ENCODE results near the gene ELOVL4.
A peak's percentile ranks its signal among the peaks of the same experiment; 100 is the strongest.

ELOVL4 gene

DNA sequence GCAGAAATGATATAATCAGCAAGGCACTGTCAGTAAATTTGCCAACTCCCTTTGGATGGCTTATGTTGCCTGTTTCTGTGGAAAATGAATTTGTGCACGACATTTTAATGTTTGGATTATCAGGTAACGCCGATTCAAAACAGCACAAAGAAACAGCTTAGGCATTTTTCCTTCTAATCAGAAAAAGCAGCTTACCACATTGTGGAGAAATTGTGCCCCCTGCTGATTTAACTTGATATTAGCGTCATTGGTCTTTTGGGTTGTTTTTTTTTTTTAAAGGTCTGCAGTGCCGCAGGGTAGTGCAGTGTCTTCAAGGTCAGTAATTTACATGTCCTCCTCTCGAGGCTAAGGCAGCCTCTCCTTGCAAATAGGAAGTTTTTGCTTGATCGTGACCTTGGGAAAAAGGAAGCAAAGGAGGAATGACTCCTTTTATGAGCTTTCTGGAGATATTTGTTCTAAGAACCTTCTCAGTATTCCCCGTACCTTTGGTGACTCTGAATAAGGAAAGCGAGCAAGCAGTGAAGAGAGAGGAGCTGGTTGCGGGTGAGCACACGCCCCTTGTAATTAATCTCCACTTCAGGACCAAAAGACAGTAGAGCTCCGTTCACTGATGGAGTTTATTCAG, 79.1 kb downstream of the ELOVL4 start:
- ATAC-seq (ENCODE audit: insufficient read depth, low read depth) = no peak
- H2AFZ ChIP-seq (ENCODE audit: low read depth, low read length) = peak overlapping the region; percentile 48

More for the DNA sequence above, 79.1 kb downstream of the ELOVL4 start:
- H4K20me1 ChIP-seq (ENCODE audit: insufficient read depth, low read length) = no peaks in the 10 kb centered on the region
- no peaks in the 10 kb centered on the region for H3K9me3 ChIP-seq (ENCODE audit: insufficient read depth, low read length, severe bottlenecking)
- no peak overlapping the region for H3K9ac ChIP-seq (ENCODE audit: low read depth, low read length)
- H3K4me2 ChIP-seq (ENCODE audit: insufficient read depth, low read length) = peak overlapping the region; percentile 34; the same call in 1 of the 2 replicates
- no peaks in the 10 kb centered on the region for H3K27me3 ChIP-seq (ENCODE audit: insufficient read depth, low read length, poor library complexity)
- peaks cover 24% of the 10 kb centered on the region for H3K4me1 ChIP-seq (ENCODE audit: insufficient read depth, low read length)
- no peaks in the 10 kb centered on the region for H3K36me3 ChIP-seq (ENCODE audit: insufficient read depth, low read length)
- no peak overlapping the region for H3K4me3 ChIP-seq (ENCODE audit: low read depth in 1 of 2, low read length in 2 of 2)
- no peak overlapping the region for H3K27ac ChIP-seq (ENCODE audit: low read length)
- peak; percentile 80 for TF ChIP-seq CTCF (IDR thresholded peaks at IDR 0.05; ENCODE audit: borderline replicate concordance, extremely low read depth, low read length, poor library complexity, severe bottlenecking)
- no peak for TF ChIP-seq EZH2 (IDR thresholded peaks at IDR 0.05; ENCODE audit: borderline replicate concordance, low read depth, low read length, severe bottlenecking)
- H3K79me2 ChIP-seq (ENCODE audit: insufficient read depth, low read length) = no peaks in the 10 kb centered on the region
- peak; percentile 52 for DNase-seq
